Activated CD4-positive, alpha-beta T cell treated with anti-CD3 and anti-CD28 coated beads, Interleukin-10, Interleukin-2, amounts not matched to agents 100 ng/mL and 50 ng/mL, durations not matched to agents 16 hours and 8 hours (primary cell): ENCODE results near the gene RNF167.
A peak's percentile ranks its signal among the peaks of the same experiment; 100 is the strongest.
"Not testable (repeated sequence)": the region's sequence is repeated elsewhere in the genome, so short reads cannot be mapped to it uniquely, and the experiment has no call there.

Experiments used
- DNase-seq: peaks from one replicate; pipeline ENCODE4 v3.0.0-alpha.2; 2020

The RNF167 gene

GRCh38 chr17:4903051-4903818, 36.8 kb upstream of the RNF167 start, which contains the start of gene CHRNE:
Gene CHRNE (minus strand): TSS chr17:4903098. CDS start chr17:4903063, 35 bp downstream.
- peak; percentile 82 for DNase-seq

- DNase-seq, result not testable (repeated sequence)
These were observed 33.4 kb upstream of the RNF167 start for GRCh38 chr17:4906642-4907041.

DNA sequence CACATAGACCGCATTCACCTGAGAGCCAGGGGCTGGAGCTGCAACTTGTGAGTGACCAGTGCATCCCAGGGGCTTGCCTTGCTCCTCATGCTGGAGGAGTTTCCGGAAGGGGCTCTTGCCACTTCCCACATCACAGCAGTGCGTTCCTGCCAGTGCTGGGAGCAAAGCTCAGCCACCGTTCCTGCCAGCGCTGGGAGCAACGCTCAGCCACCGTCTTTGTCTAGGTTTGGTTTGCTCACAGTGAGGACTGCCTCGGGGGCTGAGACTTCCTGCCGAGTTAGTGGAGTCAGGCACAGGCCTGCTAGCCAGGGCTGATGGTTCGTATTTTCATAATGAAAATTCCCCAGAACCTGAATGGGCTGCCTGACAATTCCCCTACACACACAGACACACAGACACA, 31.8 kb upstream of the RNF167 start:
- no peak for DNase-seq

- peak; percentile 77 for DNase-seq
These were observed 31.2 kb upstream of the RNF167 start for GRCh38 chr17:4908711-4909496.

GRCh38 chr17:4913994-4914393, 26.1 kb upstream of the RNF167 start:
- DNase-seq, result no peak

DNA sequence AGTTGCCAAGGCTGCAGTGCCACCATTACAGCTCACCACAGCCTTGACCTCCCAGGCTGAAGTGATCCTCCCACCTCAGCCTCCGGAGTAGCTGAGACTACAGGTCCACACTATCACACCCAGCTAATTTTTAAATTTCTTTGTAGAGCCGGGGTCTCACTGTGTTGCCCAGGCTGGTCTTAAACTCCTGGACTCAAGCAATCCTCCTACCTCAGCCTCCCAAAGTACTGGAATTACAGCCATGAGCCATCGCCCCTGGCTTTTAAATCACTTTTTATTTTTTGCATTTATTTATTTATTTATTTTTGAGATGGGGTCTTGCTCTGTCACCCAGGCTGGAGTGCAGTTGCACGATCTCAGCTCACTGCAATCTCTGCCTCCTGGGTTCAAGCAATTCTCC, 25.5 kb upstream of the RNF167 start:
- DNase-seq, result not testable (repeated sequence)

DNA sequence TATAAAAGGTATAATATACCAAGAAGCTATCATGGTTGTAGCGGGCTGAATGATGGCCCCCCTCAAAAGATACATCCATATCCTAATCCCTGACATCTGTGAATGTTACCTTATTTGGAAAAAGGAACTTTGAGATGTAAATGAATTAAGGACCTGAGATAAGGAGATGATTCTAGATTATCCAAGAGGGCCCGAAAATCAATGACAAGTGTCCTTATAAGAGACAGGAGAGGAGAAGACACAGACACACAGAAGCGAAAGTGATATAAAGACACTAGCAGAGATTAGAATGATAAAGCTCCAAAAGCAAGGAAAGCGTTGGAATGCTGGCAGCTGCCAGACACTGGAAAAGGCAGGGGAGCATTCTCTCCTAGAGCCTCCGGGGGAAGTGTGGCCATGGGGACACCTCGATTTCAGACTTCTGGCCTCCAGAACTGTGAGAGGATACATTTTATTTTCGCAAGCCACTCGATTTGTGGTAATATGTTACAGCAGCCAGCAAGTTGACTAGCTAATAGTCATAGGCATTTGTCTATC, 20.5 kb upstream of the RNF167 start:
- no peak for DNase-seq

DNA sequence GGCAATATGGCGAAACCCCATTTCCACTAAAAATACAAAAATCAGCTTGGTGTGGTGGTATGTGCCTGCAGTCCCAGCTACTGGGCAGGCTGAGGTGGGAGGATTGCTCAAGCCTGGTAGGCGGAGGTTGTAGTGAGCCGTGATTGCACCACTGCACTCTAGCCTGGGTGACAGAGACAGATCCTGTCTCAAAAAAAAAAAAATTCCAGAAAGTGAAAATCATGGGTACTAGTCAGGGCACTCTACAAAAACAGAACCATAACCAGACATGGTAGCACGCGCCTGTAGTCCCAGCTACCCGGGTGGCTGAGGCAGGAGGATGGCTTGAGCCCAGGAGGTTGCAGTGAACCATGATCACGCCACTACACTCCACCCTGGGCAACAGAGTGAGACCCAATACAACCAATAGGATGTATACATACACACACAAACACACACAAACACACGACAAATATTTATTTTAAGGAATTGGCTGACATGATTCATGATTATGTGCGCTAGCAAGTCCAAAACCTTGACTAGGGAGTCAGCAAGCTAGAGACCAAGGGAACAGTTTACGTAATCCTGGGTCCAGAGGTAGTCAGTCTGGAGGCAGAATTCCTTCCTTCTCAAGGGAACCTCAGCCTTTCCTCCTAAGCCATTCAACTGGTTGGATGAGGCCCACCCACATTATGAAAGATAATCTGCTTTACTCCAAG, 19.6 kb upstream of the RNF167 start:
- no peak for DNase-seq

DNA sequence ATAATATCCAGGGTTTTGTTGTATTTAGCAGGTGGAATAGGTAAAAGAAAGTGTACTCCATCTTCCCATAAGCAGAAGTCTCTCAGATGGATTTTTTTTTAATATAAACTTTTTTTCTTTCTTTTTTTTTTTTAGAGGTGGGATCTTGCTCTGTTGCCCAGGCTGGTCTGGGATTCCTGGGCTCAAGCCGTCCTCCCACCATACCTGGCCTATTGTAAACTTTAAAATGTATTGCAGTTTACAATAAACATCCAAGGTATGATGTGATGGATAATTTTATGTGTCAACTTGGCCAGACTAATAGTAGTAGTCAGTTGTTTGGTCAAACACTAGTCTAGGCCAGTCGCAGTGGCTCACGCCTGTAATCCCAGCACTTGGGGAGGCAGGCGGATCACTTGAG, 18.7 kb upstream of the RNF167 start:
- no peak for DNase-seq

- DNase-seq, result not testable (repeated sequence)
These were observed 13.3 kb upstream of the RNF167 start for GRCh38 chr17:4926577-4927335.

GRCh38 chr17:4928881-4929280, 11.2 kb upstream of the RNF167 start:
- DNase-seq, result no peak

DNA sequence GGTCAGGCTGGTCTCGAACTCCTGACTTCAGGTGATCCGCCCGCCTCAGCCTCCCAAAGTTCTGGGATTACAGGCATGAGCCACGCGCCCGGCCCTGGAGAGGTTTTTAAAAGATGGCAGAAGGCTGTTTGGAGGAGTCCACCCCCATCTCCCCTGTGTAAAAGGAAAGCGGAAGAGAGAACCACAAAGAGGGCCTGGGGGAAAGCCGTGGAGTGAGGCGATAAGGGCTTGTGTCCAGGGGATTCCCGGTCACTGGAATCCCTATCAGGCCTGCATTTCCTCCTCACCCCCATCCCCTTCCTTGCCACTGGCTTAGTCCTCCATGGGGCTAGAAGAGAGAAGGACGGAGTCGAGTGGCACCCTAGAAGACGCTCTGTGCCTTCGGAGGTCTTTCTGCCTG, 8.1 kb upstream of the RNF167 start, which contains the start of gene GP1BA:
Gene GP1BA, plus strand, starts transcription at position 315 of the 400 bp plus-strand sequence. CDS start 328 bp downstream, outside the sequence.
- DNase-seq, result no peak

- DNase-seq, result no peak
These were observed 7.3 kb upstream of the RNF167 start for GRCh38 chr17:4932756-4933155.

DNA sequence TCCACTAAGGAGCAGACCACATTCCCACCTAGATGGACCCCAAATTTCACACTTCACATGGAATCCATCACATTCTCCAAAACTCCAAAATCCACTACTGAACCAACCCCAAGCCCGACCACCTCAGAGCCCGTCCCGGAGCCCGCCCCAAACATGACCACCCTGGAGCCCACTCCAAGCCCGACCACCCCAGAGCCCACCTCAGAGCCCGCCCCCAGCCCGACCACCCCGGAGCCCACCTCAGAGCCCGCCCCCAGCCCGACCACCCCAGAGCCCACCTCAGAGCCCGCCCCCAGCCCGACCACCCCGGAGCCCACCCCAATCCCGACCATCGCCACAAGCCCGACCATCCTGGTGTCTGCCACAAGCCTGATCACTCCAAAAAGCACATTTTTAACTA, 6.4 kb upstream of the RNF167 start:
- no peak for DNase-seq

DNA sequence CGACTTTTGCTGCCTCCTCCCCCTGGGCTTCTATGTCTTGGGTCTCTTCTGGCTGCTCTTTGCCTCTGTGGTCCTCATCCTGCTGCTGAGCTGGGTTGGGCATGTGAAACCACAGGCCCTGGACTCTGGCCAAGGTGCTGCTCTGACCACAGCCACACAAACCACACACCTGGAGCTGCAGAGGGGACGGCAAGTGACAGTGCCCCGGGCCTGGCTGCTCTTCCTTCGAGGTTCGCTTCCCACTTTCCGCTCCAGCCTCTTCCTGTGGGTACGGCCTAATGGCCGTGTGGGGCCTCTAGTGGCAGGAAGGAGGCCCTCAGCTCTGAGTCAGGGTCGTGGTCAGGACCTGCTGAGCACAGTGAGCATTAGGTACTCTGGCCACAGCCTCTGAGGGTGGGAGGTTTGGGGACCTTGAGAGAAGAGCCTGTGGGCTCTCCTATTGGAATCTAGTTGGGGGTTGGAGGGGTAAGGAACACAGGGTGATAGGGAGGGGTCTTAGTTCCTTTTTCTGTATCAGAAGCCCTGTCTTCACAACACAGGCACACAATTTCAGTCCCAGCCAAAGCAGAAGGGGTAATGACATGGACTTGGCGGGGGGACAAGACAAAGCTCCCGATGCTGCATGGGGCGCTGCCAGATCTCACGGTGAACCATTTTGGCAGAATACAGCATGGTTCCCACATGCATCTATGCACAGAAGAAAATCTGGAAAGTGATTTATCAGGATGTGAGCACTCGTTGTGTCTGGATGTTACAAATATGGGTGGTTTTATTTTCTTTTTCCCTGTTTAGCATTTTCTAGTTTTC, 5.7 kb upstream of the RNF167 start:
- DNase-seq, result peak; percentile 37

DNA sequence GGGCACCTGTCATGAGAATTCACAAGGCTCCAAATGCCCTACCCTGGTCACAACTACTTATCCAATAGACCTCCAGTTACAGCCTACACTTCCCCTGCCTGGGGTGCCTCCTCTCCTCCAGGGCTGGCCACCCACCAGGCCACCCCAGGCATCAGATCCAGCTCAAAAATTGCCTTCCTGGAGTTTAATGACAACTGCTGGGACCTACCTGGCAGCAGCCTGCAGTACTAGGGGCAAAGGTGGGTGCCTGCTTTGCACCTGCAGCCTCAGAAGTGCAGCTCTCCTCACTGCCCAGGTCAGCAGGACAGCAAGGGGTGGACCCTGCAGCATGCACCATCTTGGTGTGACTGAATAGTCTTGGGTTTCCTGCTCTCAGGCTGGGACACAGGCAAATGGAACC, 4.4 kb upstream of the RNF167 start:
- DNase-seq, result no peak

- no peak for DNase-seq
These were observed 3.6 kb upstream of the RNF167 start for GRCh38 chr17:4936436-4936835.

GRCh38 chr17:4937553-4937952, 2.5 kb upstream of the RNF167 start:
- no peak for DNase-seq

DNA sequence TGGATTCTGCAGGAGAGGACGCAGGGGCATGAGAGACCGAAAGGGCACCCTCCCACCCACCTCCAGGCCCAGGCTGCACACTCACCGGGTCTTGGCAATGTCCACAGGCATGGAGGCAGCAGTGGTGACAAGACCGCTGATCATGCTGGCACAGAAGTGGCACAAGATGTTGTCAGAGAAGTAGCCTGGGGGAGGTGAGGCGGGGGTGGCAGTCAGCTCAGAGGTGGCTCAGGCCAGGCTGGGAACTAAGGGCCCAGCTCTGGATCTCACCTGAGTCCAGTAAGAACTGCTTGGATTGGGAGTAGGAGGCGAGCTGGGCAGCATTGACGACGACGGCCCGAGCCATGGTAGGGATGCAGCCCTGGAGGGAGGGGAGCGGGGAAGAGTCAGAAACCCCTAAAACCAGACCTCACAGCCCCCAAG, 2.0 kb upstream of the RNF167 start:
- DNase-seq, result no peak

- DNase-seq, result no peak
These were observed 1.2 kb upstream of the RNF167 start for GRCh38 chr17:4938688-4939545.

DNA sequence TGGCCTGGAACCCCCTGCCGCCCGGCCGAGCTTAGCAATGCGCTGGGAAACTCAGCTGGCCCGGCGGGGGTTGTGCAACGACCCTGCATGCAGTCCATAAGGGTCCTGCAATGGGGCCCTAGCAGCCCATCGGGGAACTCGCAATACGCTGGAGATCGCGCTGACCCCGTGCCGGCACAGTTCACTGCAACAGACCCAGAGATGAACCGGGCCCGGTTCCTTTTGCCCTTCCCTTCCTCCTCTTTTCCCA, 597 bp upstream of the RNF167 start:
- peak; percentile 22 for DNase-seq
